WI38 (cell line): ENCODE measurements around the gene TPM2.

Experiments
- H3K4me3 ChIP-seq: 2 replicates; pipeline ENCODE4 v1.5.1; 2011; ENCODE audit warnings: low read depth, mild to moderate bottlenecking, control low read depth, low read length
- TF ChIP-seq, protein P1 (sequence below): IDR thresholded peaks from 2 replicates; pipeline ENCODE4 v1.5.1; 2012; ENCODE audit warnings: low read depth, mild to moderate bottlenecking, control low read depth, low read length

The TPM2 gene

DNA sequence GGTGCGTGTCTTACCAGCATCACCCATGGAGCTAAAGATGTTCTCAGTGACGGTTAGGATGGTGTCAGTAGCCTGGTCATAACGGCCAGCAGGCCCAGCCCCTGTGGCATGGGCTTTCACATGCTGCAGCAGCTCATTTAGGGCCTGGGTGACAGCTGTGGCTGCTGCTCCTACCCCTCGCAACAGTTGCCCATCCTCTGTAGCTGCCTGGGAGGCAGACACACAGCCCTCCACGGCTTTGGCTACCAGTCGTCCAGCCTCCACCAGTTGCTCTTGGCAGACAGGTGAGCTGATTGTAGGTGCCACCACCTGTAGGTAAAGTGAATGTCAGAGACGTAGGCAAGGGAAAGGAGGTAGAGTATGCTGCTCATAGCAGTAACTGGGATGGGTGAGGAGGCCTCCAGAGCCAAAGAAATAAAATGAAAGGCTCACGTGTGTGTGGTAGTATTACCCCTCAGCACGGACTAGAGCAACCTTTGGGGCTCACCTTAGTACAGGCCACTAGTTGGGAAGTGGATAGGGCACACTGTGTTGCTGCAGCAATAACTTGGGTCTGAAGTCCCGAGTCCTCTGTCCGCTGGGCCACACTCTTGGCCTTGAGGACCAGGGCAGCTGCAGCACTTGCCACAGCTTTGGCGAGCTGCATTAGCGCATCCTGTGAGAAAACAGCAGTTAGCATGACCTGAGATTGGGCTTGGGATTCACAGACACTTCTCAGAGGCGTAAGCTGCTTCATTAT lies 27.6 kb upstream of the TPM2 start:
- TF ChIP-seq, protein P1, sequence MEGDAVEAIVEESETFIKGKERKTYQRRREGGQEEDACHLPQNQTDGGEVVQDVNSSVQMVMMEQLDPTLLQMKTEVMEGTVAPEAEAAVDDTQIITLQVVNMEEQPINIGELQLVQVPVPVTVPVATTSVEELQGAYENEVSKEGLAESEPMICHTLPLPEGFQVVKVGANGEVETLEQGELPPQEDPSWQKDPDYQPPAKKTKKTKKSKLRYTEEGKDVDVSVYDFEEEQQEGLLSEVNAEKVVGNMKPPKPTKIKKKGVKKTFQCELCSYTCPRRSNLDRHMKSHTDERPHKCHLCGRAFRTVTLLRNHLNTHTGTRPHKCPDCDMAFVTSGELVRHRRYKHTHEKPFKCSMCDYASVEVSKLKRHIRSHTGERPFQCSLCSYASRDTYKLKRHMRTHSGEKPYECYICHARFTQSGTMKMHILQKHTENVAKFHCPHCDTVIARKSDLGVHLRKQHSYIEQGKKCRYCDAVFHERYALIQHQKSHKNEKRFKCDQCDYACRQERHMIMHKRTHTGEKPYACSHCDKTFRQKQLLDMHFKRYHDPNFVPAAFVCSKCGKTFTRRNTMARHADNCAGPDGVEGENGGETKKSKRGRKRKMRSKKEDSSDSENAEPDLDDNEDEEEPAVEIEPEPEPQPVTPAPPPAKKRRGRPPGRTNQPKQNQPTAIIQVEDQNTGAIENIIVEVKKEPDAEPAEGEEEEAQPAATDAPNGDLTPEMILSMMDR = no peak
- H3K4me3 ChIP-seq = no peak overlapping the region

DNA sequence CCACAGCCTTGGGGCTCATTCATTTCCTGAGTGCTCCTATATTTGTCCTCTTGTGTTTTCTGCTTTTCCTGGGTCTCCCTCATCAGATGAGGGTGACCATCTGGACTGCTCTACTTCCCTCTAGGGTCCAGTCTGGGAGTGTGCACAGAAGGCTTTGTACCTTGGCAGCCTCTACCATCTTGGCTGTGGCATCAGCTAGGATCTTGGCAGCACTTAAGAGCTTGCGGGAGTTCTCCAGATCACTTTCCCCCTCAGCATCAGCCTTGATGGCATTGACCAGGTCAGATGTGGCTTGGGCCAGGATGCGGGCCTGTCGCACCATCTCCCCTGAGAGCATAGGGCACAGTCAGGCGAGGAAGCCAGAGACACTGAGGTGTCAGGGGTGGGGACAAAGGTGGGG lies 26.5 kb upstream of the TPM2 start:
- H3K4me3 ChIP-seq = no peak overlapping the region
- TF ChIP-seq, protein P1 = no peak

DNA sequence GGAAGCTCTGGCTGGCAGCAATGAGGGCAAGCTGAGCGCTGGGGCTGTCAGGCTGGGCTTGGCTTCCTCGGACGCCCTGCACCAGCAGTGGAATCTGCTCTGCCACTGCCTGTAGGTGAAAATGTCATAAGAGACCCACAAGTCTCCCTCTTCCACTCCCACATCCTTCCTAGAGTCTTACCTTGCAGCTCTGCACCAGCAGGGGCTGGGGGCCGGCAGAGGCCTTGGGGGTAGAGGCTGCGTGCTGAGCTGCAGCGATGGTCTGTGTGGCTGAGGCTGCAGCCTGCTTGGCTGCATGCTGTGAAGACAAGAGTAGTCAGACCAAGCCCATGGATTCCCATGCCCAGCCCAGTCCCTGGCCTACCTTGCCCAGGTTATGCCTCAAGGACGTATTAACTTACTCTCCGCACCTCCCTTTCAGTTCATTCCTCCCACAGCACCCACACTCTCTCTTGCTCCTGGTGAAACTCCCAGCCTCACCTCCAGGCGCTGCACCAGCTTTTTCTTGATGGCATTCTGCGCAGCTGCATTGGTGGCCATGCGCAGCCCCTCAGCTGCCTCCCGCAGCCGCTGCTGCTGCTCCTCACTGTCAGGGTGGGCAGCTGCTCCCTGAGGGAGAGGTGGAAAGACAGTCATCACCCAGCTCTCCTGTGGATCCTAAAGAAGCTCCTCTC lies 25.0 kb upstream of the TPM2 start:
- H3K4me3 ChIP-seq = no peak overlapping the region
- TF ChIP-seq, protein P1 = no peak

DNA sequence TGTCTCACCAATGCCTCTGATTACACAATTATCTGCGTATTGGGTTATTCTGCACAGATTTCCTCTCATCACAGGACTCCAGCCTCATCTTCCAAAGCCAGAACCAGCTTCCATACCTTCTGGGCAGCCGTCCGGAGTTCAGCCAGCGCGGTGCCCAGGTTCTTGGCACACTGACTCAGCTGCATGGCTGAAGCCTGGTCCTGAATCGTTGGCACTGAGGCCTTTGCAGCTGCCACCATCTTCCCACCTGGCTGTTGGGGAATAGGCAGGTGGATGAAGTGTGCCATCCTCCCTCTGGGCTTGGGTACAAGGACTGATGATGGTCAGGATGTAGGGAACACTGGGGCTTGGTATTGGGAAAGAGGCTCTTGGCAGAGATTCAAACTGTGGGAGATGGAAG lies 24.4 kb upstream of the TPM2 start:
- TF ChIP-seq, protein P1 = no peak
- H3K4me3 ChIP-seq = no peak overlapping the region

DNA sequence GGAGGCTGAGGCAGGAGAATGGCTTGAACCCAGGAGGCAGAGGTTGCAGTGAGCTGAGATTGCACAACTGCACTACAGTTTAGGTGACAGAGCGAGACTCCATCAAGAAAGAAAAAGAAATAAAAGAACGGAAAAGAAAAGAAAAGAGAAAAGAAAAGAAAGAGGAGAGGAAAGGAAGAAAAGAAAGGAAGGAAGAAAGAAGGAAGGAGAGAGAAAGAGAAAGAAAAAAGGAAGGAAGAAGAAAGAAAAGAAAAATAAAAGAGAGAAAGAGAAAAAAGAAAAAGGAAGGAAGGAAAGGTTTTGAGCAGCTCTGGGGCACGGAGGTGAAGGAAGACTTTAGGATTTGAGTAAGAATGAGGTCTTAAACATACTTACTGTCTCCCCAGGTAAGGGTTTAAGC lies 23.9 kb upstream of the TPM2 start:
- no peak overlapping the region for H3K4me3 ChIP-seq
- TF ChIP-seq, protein P1 = no peak

DNA sequence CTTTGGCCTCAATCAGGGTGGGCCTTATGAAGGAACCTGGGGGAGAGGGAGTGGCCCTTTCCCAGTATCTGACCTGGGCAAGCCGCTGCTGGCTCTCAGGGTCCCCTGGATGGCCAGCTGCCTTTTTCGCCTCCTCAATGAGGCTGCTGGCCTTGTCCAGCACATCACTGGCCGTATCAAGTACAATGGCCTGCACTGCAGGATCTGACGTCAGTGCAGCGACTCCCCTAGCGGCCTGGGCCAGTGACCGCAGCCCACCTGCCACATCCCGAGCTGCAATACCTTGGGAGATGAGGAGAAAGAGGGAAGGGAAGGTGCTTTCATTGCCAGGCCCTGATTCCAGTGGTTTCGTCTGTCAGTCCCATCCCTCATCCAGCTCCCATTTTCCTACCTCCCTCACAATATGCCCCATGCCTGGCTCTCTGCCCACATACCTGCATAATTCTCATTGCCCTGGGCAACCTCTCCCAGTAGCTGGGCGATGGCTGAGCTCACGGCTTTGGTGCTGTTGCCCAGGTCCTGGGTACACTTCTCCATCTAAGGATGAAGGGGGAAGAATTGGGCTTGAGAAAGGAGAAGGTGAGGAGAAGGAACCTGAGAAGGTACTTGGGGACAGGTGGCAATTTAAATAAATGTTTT lies 23.2 kb upstream of the TPM2 start:
- TF ChIP-seq, protein P1 = no peak
- no peak overlapping the region for H3K4me3 ChIP-seq
